A549 (cell line): ENCODE measurements around the gene KRT16. TPM values are rescaled to one million over a fixed set of nuclear protein-coding genes. Genes with fewer than 3 reads are reported as not detected.
A peak's percentile ranks its signal among the peaks of the same experiment; 100 is the strongest.

ENCODE experiments used
- ATAC-seq, 2 experiments: fragments of 200-7000 bp in 1 of 2; fragments of >200 bp in 1 of 2; cut with Nextera tagmentation in 1 of 2; cut with Tn5 transposase in 1 of 2; 3 replicates each; pipeline versions ENCODE4 v1.8.0 to v1.9.1; 2018 to 2020; ENCODE audit warnings: mild to moderate bottlenecking in 1 of 2, moderate library complexity in 1 of 2
- CTCF ChIA-PET: fragments of 300-600 bp; sonication (Branson Sonifier 250); formaldehyde crosslinking; extraction: SDS; loops from one replicate; lab custom pipeline; 2021; ENCODE audit warnings: antibody characterized with exemption, inconsistent platforms; lab: Yijun Ruan, JAX
- POLR2A ChIA-PET: fragments of 350-600 bp; formaldehyde crosslinking; extraction: SDS; loops from one replicate; lab custom pipeline; 2021; ENCODE audit warnings: antibody characterized with exemption, inconsistent platforms; lab: Yijun Ruan, JAX
- DNase-seq, 2 experiments: peaks; one replicate each; pipeline versions ENCODE4 v3.0.0 to v3.0.0-alpha.2; 2011 to 2016; ENCODE audit warnings: low read depth in 1 of 2, low spot score in 1 of 2
- FAIRE-seq: peaks from 2 replicates; lab custom pipeline; 2011; peaks lifted over from hg19 to GRCh38; lab: Jason Lieb, UNC
- H3K27ac ChIP-seq, 2 experiments: fragments of >200 bp; sonication (Bioruptor Twin); formaldehyde crosslinking; 3 replicates each; pipeline ENCODE4 v1.5.1; 2016 to 2017
- H3K4me1 ChIP-seq: fragments of >200 bp; sonication (Bioruptor Twin); formaldehyde crosslinking; 3 replicates; pipeline ENCODE4 v1.6.1; 2016
- H3K4me2 ChIP-seq: fragments of >200 bp; sonication (Bioruptor Twin); formaldehyde crosslinking; 3 replicates; pipeline ENCODE4 v1.6.1; 2016
- H3K4me3 ChIP-seq: fragments of >200 bp; sonication (Bioruptor Twin); formaldehyde crosslinking; 3 replicates; pipeline ENCODE4 v1.5.1; 2016
- H3K9me3 ChIP-seq: fragments of >200 bp; sonication (Bioruptor Twin); formaldehyde crosslinking; 3 replicates; pipeline ENCODE4 v1.6.1; 2016
- CBX2 ChIP-seq: fragments of 200-600 bp; sonication (generic); IDR thresholded peaks from 2 replicates; pipeline ENCODE4 v1.6.1; 2016; ENCODE audit warnings: low read depth, mild to moderate bottlenecking, borderline replicate concordance
- CHD2 ChIP-seq: fragments of 150-350 bp; IDR thresholded peaks from 2 replicates; pipeline ENCODE4 v1.6.1; 2014; ENCODE audit warnings: low read length; ENCODE audit not compliant: partially characterized antibody
- CHD4 ChIP-seq: fragments of 200-600 bp; sonication (generic); IDR thresholded peaks from 2 replicates; pipeline ENCODE4 v1.6.1; 2016; ENCODE audit warnings: antibody characterized with exemption, mild to moderate bottlenecking, borderline replicate concordance
- EHF ChIP-seq: fragments of 250-450 bp; sonication (Bioruptor Pico); IDR thresholded peaks from 2 replicates; pipeline ENCODE4 v1.5.0; 2020; ENCODE audit warnings: mild to moderate bottlenecking
- ELK1 ChIP-seq: fragments of 150-350 bp; IDR thresholded peaks from 2 replicates; pipeline ENCODE4 v1.6.1; 2014; ENCODE audit warnings: low read depth, mild to moderate bottlenecking, low read length
- JUN ChIP-seq, 2 experiments: fragments of >200 bp; sonication (Bioruptor Twin); formaldehyde crosslinking; IDR thresholded peaks; 2 replicates in 1 of 2; 3 replicates in 1 of 2; pipeline ENCODE4 v1.6.1; 2016 to 2017
- KDM1A ChIP-seq: fragments of 200-600 bp; sonication (generic); IDR thresholded peaks from 2 replicates; pipeline ENCODE4 v1.6.1; 2016; ENCODE audit warnings: low read depth, mild to moderate bottlenecking
- MAFK ChIP-seq: fragments of 450-650 bp; IDR thresholded peaks from 2 replicates; pipeline ENCODE4 v1.6.1; 2014; ENCODE audit not compliant: partially characterized antibody
- NPAS2 ChIP-seq: fragments of 250-450 bp; sonication (Bioruptor Pico); IDR thresholded peaks from 2 replicates; pipeline ENCODE4 v1.8.0; 2022; ENCODE audit warnings: mild to moderate bottlenecking, moderate library complexity, borderline replicate concordance
- NR3C1 ChIP-seq: fragments of >200 bp; sonication (Bioruptor Twin); formaldehyde crosslinking; IDR thresholded peaks from 3 replicates; pipeline ENCODE4 v1.6.1; 2017
- RCOR1 ChIP-seq: fragments of 150-350 bp; IDR thresholded peaks from 2 replicates; pipeline ENCODE4 v1.6.1; 2014; ENCODE audit warnings: antibody characterized with exemption, low read length, low read depth
- SMC3 ChIP-seq: fragments of >200 bp; sonication (Bioruptor Twin); formaldehyde crosslinking; IDR thresholded peaks from 3 replicates; pipeline ENCODE4 v1.6.1; 2018; ENCODE audit warnings: inconsistent platforms
- ZFP36 ChIP-seq: fragments of 450-650 bp; IDR thresholded peaks from 2 replicates; pipeline ENCODE4 v1.6.1; 2014; ENCODE audit warnings: borderline replicate concordance; ENCODE audit not compliant: partially characterized antibody
- ZNF302 ChIP-seq: fragments of 250-450 bp; sonication (Bioruptor Pico); IDR thresholded peaks from 2 replicates; pipeline ENCODE4 v1.9.0; 2021; ENCODE audit warnings: inconsistent platforms, mild to moderate bottlenecking, moderate library complexity
- ZSCAN20 ChIP-seq: fragments of 250-450 bp; sonication (Bioruptor Pico); IDR thresholded peaks from 2 replicates; pipeline ENCODE4 v1.8.0; 2022; ENCODE audit warnings: mild to moderate bottlenecking, moderate library complexity
- WGBS: methylation state at CpG from one replicate; pipeline ENCODE4 v1.1.6; 2017; ENCODE audit errors: missing lambda C conversion rate; 5-methylcytosine and 5-hydroxymethylcytosine counted together
- polyA plus RNA-seq, 4 experiments: library from polyadenylated mRNA; depleted of rRNA in 3 of 4; stranded (reverse); fragments of >200 nt; fragmentation: RNase III in 1 of 4; extraction: RNeasy Plus Mini Kit Qiagen cat#74134 plus additional on column Dnase treatment in 1 of 4; gene quantifications; 2 replicates in 3 of 4; 3 replicates in 1 of 4; pipeline ENCODE4 v1.2.3, GENCODE V29; 2011 to 2017
- TF ChIP-seq, protein P1 (sequence below): fragments of 250-450 bp; sonication (Bioruptor Pico); IDR thresholded peaks from 2 replicates; pipeline ENCODE4 v1.5.0; 2020; ENCODE audit warnings: low read depth, mild to moderate bottlenecking, moderate library complexity

KRT16 gene
- polyA plus RNA-seq, 2 of the 4 experiments (the other 2 are of a cell fraction), result 0.28 TPM; not detected in 1

GRCh38 chr17:41632482-41633105 lies 20.0 kb upstream of the KRT16 start:
- no peak for ATAC-seq
- no peak for TF ChIP-seq ZSCAN20 (CRISPR knock-in tag)
- TF ChIP-seq KDM1A, result no peak
- no peak for TF ChIP-seq ZNF302 (CRISPR knock-in tag)
- no peak for TF ChIP-seq CHD4
- no peak for TF ChIP-seq MAFK
- no peak for TF ChIP-seq EHF
- TF ChIP-seq, protein P1, sequence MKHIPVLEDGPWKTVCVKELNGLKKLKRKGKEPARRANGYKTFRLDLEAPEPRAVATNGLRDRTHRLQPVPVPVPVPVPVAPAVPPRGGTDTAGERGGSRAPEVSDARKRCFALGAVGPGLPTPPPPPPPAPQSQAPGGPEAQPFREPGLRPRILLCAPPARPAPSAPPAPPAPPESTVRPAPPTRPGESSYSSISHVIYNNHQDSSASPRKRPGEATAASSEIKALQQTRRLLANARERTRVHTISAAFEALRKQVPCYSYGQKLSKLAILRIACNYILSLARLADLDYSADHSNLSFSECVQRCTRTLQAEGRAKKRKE (CRISPR knock-in tag), result no peak
- no peak for TF ChIP-seq ELK1
- TF ChIP-seq RCOR1, result no peak
- TF ChIP-seq CHD2, result no peak
- TF ChIP-seq NPAS2 (CRISPR knock-in tag), result no peak
- no peak for DNase-seq
- Histone ChIP-seq H3K4me3 (no peak overlapping the region), H3K4me2 (no peak overlapping the region), H3K9me3 (no peaks in the 10 kb centered on the region), H3K4me1 (no peaks in the 10 kb centered on the region), H3K27ac (no peak overlapping the region)
- peak; percentile 61 for FAIRE-seq
- 62% methylated on average over 5 of the region's 5 CpGs for WGBS
- POLR2A ChIA-PET, result no interaction called here
- CTCF ChIA-PET, result no interaction called here

DNA sequence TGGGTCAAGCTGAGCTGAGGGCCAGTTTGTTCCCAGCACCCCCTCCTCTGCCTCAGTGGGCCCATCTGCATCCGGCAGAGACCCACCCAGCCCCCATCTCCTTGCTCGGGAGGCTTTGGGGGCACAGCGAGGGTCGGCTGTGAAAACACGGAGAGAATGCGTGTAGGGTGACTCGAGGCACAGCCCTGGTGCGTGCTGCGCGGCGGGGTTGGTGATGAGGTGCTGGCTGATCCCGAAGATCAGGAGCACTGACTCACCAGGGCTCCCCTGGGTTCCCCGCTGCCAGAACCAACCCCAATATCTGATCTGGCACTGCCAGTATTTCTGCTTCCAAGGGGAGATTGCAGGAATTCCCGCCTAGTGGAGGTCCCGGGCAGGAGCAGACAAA lies 19.3 kb upstream of the KRT16 start:
- no peaks in the 10 kb centered on the region for H3K4me1 ChIP-seq
- ChIA-PET POLR2A (no interaction called here), CTCF (interaction anchor here (4.6 to 9.5 kb wide), 2 partner anchors 17 to 83 kb away, joined by 22 to 56 read pairs; no protein-coding TSS in a partner anchor)
- 81% methylated on average over 15 of the region's 15 CpGs for WGBS
- no peak overlapping the region for H3K27ac ChIP-seq
- H3K9me3 ChIP-seq, result no peaks in the 10 kb centered on the region
- H3K4me3 ChIP-seq, result no peak overlapping the region
- no peak for DNase-seq
- no peak for ATAC-seq
- TF ChIP-seq NR3C1 (no peak), SMC3 (no peak), EHF (no peak), JUN (IDR thresholded peaks at IDR 0.05) (no peak), CBX2 (no peak), KDM1A (no peak)
- TF ChIP-seq, protein P1 (CRISPR knock-in tag), result no peak
- FAIRE-seq, result no peak
- no peak overlapping the region for H3K4me2 ChIP-seq

GRCh38 chr17:41631025-41631897 lies 18.7 kb upstream of the KRT16 start:
- no peaks in the 10 kb centered on the region for H3K4me1 ChIP-seq
- no peak for FAIRE-seq
- CTCF ChIA-PET, result interaction anchor here (0.7 to 9.5 kb wide), 4 partner anchors 10 to 82 kb away, joined by 3 to 56 read pairs (median 12); no protein-coding TSS in a partner anchor
- TF ChIP-seq NPAS2 (CRISPR knock-in tag), result no peak
- TF ChIP-seq ZFP36, result peak; percentile 66
- no peak overlapping the region for H3K4me2 ChIP-seq
- POLR2A ChIA-PET, result no interaction called here
- H3K4me3 ChIP-seq, result no peak overlapping the region
- H3K27ac ChIP-seq, result no peak overlapping the region
- no peak for ATAC-seq
- DNase-seq, result no peak
- WGBS, result 80% methylated on average over 7 of the region's 8 CpGs
- no peaks in the 10 kb centered on the region for H3K9me3 ChIP-seq
